Smooth muscle cell of bladder (primary cell): ENCODE data around the gene CYLC1. TPM values are rescaled to one million over a fixed set of nuclear protein-coding genes. Genes with fewer than 3 reads are reported as not detected.

Experiments used
- total RNA-seq: library from RNA; depleted of rRNA; stranded (reverse); fragments of >200 nt; gene quantifications from 2 replicates; pipeline ENCODE4 v1.2.3, GENCODE V29; 2014

CYLC1 gene
- total RNA-seq = not detected in 2 replicates

GRCh38 chrX:83860846-83861245 is at the start of gene CYLC1:
Gene CYLC1, plus strand, starts transcription at chrX:83861146. Its CDS starts 37 bp downstream, at chrX:83861183.

